22Rv1 (cell line): ENCODE results near the gene WWOX.

ENCODE experiments used
- CTCF ChIP-seq: fragments of 450-650 bp; IDR thresholded peaks from 2 replicates; pipeline ENCODE4 v1.5.1; 2017; ENCODE audit warnings: mild to moderate bottlenecking
- ZFX ChIP-seq: fragments of 450-650 bp; IDR thresholded peaks from 2 replicates; pipeline ENCODE4 v1.6.1; 2017; ENCODE audit warnings: antibody characterized with exemption, borderline replicate concordance

DNA sequence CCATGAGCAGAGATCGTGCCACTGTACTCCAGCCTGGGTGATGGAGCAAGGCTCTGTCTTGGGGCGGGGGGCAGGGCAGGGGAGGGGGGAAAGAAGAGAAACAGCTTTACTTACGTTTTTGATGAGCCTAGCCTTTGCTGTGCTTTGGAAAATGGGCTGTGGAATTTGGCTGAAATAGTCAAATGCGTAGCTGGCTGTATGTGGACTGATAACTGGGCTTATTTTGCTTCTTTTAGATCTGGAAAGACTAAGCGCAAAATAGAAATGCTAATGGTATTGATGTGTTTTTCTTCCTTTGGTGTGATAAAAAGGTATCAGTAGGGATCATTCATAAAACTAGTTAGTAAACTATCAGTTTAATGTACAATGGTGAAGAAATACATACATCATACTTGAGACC, 346.4 kb downstream of the WWOX start:
- TF ChIP-seq CTCF (no peak), ZFX (no peak)
